Activated T-cell treated with anti-CD3 and anti-CD28 coated beads, Interleukin-2, amount 50 U/mL, for 1 hour (primary cell): ENCODE results near the gene ASXL2.
A peak's percentile ranks its signal among the peaks of the same experiment; 100 is the strongest.
"Not testable (repeated sequence)": the region's sequence is repeated elsewhere in the genome, so short reads cannot be mapped to it uniquely, and the experiment has no call there.

Experiments
- DNase-seq: peaks from one replicate; pipeline ENCODE4 v3.0.0-alpha.2; 2020

Gene ASXL2

GRCh38 chr2:25887624-25888242 lies 9.4 kb upstream of the ASXL2 start:
- DNase-seq, result no peak

GRCh38 chr2:25885933-25886332 lies 7.6 kb upstream of the ASXL2 start:
- DNase-seq, result no peak

- DNase-seq, result no peak
Measured at GRCh38 chr2:25881764-25882163, 3.5 kb upstream of the ASXL2 start.

GRCh38 chr2:25879133-25879730 lies 945 bp upstream of the ASXL2 start:
- no peak for DNase-seq

- peak; percentile 61 for DNase-seq
Measured at GRCh38 chr2:25877431-25878360, 591 bp downstream of the ASXL2 start.

GRCh38 chr2:25872134-25872533 lies 6.2 kb downstream of the ASXL2 start:
- no peak for DNase-seq

GRCh38 chr2:25867396-25868003 lies 10.8 kb downstream of the ASXL2 start:
- DNase-seq, result no peak

- DNase-seq, result no peak
Measured at GRCh38 chr2:25856377-25856776, 21.9 kb downstream of the ASXL2 start.

- no peak for DNase-seq
Measured at GRCh38 chr2:25855065-25855464, 23.2 kb downstream of the ASXL2 start.

- DNase-seq, result no peak
Measured at GRCh38 chr2:25854613-25855012, 23.7 kb downstream of the ASXL2 start.

GRCh38 chr2:25853038-25853638 lies 25.1 kb downstream of the ASXL2 start:
- DNase-seq, result no peak

- DNase-seq, result no peak
Measured at GRCh38 chr2:25851740-25852503, 26.4 kb downstream of the ASXL2 start.

GRCh38 chr2:25850400-25850799 lies 27.9 kb downstream of the ASXL2 start:
- not testable (repeated sequence) for DNase-seq

- DNase-seq, result not testable (repeated sequence)
Measured at GRCh38 chr2:25849350-25849749, 28.9 kb downstream of the ASXL2 start.

GRCh38 chr2:25845843-25846505 lies 32.3 kb downstream of the ASXL2 start:
- DNase-seq, result no peak

GRCh38 chr2:25844089-25844488 lies 34.2 kb downstream of the ASXL2 start:
- DNase-seq, result no peak

GRCh38 chr2:25842155-25842554 lies 36.1 kb downstream of the ASXL2 start:
- DNase-seq, result no peak

- DNase-seq, result no peak
Measured at GRCh38 chr2:25838152-25838756, 40.0 kb downstream of the ASXL2 start.

- no peak for DNase-seq
Measured at GRCh38 chr2:25835906-25836305, 42.4 kb downstream of the ASXL2 start.

GRCh38 chr2:25833566-25833965 lies 44.7 kb downstream of the ASXL2 start:
- no peak for DNase-seq

- no peak for DNase-seq
Measured at GRCh38 chr2:25832897-25833296, 45.4 kb downstream of the ASXL2 start.
